Common myeloid progenitor, CD34-positive (primary cell): ENCODE measurements around the gene PIGV.

Source experiments
- CTCF ChIA-PET: fragments of 350-600 bp; sonication (Branson Sonifier 250); formaldehyde crosslinking; loops from one replicate; lab custom pipeline; 2021; ENCODE audit warnings: antibody characterized with exemption; lab: Charles Lee
- POLR2A ChIA-PET: fragments of 350-600 bp; sonication (Branson Sonifier 250); formaldehyde crosslinking; loops from one replicate; lab custom pipeline; 2021; ENCODE audit warnings: antibody characterized with exemption; lab: Charles Lee
- DNase-seq, 3 donors: peaks; one replicate each; pipeline versions ENCODE4 v3.0.0 to v3.0.0-alpha.2; 2013
- H3K27ac ChIP-seq, 2 experiments: 1 replicate in 1 of 2; 2 replicates in 1 of 2; pipeline ENCODE4 v1.7.0; 2013; ENCODE audit warnings: inconsistent platforms in 2 of 2, low read length in 2 of 2, mild to moderate bottlenecking in 2 of 2, low read depth in 1 of 2, moderate library complexity in 1 of 2; ENCODE audit not compliant: severe bottlenecking in 2 of 2, insufficient read depth in 1 of 2, poor library complexity in 1 of 2
- H3K27me3 ChIP-seq, 5 experiments: replicated peaks in 2 of 5; 1 replicate in 3 of 5; 2 replicates in 2 of 5; pipeline versions ENCODE4 v1.6.1 to v1.7.0; 2013; ENCODE audit warnings: low read length in 4 of 5, mild to moderate bottlenecking in 2 of 5, moderate library complexity in 2 of 5, inconsistent platforms in 1 of 5; ENCODE audit not compliant: insufficient read depth in 5 of 5, control insufficient read depth in 4 of 5
- H3K36me3 ChIP-seq, 4 experiments: 1 replicate in 2 of 4; 2 replicates in 2 of 4; pipeline versions ENCODE4 v1.6.1 to v1.7.0; 2013; ENCODE audit warnings: low read length in 3 of 4, control low read depth in 1 of 4, mild to moderate bottlenecking in 1 of 4; ENCODE audit not compliant: control insufficient read depth in 4 of 4, insufficient read depth in 4 of 4
- H3K4me1 ChIP-seq, 4 experiments: 1 replicate in 3 of 4; 2 replicates in 1 of 4; pipeline versions ENCODE4 v1.6.1 to v1.7.1; 2013; ENCODE audit warnings: low read length in 3 of 4, mild to moderate bottlenecking in 3 of 4, control low read depth in 1 of 4, inconsistent platforms in 1 of 4, moderate library complexity in 1 of 4; ENCODE audit not compliant: control insufficient read depth in 4 of 4, insufficient read depth in 4 of 4; ENCODE audit errors: control extremely low read depth in 1 of 4
- H3K4me3 ChIP-seq, 7 experiments: 1 replicate in 4 of 7; 2 replicates in 3 of 7; pipeline versions ENCODE4 v1.5.1 to v1.7.0; 2013; ENCODE audit warnings: mild to moderate bottlenecking in 7 of 7, low read length in 6 of 7, moderate library complexity in 6 of 7, inconsistent platforms in 2 of 7, low read depth in 2 of 7, control low read depth in 1 of 7; ENCODE audit not compliant: insufficient read depth in 4 of 7, control insufficient read depth in 1 of 7; ENCODE audit errors: extremely low read depth in 1 of 7
- H3K9me3 ChIP-seq, 5 experiments: 1 replicate in 4 of 5; 2 replicates in 1 of 5; pipeline versions ENCODE4 v1.6.1 to v1.7.1; 2013; ENCODE audit warnings: low read length in 4 of 5, mild to moderate bottlenecking in 2 of 5, inconsistent platforms in 1 of 5, low read depth in 1 of 5, moderate library complexity in 1 of 5; ENCODE audit not compliant: control insufficient read depth in 4 of 5, insufficient read depth in 2 of 5; ENCODE audit errors: control extremely low read depth in 1 of 5
- WGBS: methylation state at CpG from one replicate; pipeline ENCODE4 v1.1.5; 2013; ENCODE audit not compliant: insufficient coverage; 5-methylcytosine and 5-hydroxymethylcytosine counted together

The PIGV gene

DNA sequence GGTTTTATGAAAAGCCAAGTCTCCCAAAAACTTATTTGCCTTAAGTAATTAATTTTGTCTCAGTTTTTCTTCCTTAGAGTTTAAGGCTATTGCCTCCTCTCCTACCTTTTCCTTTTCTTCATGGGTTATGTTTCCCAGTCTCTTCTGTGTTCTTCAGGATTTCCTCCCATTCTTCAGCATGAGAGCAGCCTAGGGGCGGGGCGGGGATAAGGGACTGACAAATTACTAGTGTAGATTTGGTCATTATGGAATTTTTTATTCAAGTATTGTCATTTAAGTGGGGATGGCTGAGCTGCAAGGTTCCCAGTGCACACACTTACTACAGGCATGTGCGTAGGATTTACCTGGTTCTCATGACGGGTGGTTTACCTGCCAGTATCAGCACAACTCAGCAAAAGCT is 35.2 kb upstream of the PIGV start:
- peaks cover 0 to 14% (median 6%) of the 10 kb centered on the region in 4 experiments for H3K4me1 ChIP-seq
- no peaks in the 10 kb centered on the region for H3K9me3 ChIP-seq
- 93% methylated on average over 2 of the region's 4 CpGs for WGBS
- H3K36me3 ChIP-seq = peaks cover 24 to 72% (median 60%) of the 10 kb centered on the region in 4 experiments
- H3K27me3 ChIP-seq = no peaks in the 10 kb centered on the region
- CTCF ChIA-PET = interaction anchor here (0.8 kb wide), 1 partner anchor 8 kb away, joined by 3 read pairs; no protein-coding TSS in a partner anchor
- POLR2A ChIA-PET = no interaction called here
- H3K27ac ChIP-seq = no peak overlapping the region
- no peak for DNase-seq
- no peak overlapping the region for H3K4me3 ChIP-seq

- peaks cover 0 to 12% (median 6%) of the 10 kb centered on the region in 4 experiments for H3K4me1 ChIP-seq
- ChIA-PET POLR2A (interaction anchor here (0.5 kb wide), 1 partner anchor 18 kb away, joined by 3 read pairs; no protein-coding TSS in a partner anchor), CTCF (interaction anchor here (1.0 to 1.6 kb wide), 4 partner anchors 9 to 35 kb away, joined by 3 to 5 read pairs (median 4); no protein-coding TSS in a partner anchor)
- peaks cover 28 to 73% (median 64%) of the 10 kb centered on the region in 4 experiments for H3K36me3 ChIP-seq
- 100% methylated on average over 3 of the region's 5 CpGs for WGBS
- no peaks in the 10 kb centered on the region for H3K9me3 ChIP-seq
- H3K27me3 ChIP-seq = no peaks in the 10 kb centered on the region
- no peak for DNase-seq
- no peak overlapping the region for H3K4me3 ChIP-seq
- no peak overlapping the region for H3K27ac ChIP-seq
Measured at GRCh38 chr1:26754086-26754874, 33.5 kb upstream of the PIGV start.

DNA sequence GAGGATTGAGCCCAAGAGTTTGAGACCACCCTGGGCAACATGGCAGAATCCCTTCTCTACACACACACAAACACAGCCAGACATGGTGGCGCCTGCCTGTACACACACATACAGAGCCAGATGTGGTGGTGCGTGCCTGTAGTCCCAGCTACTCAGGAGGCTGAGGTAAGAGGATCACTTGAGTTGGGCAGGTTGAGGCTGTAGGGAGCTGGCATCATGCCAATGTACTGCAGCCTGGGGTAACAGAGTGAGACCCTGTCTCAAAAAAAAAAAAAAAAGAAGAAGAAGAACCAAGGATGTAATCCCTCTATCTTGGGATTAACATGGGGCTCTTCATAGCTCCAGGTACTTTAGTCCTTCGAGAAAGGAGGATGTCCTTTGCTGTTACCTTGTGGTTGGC is 29.4 kb upstream of the PIGV start:
- POLR2A ChIA-PET = no interaction called here
- 100% methylated on average over 2 of the region's 3 CpGs for WGBS
- CTCF ChIA-PET = interaction anchor here (0.7 to 2.5 kb wide), 10 partner anchors 10 to 154 kb away, joined by 3 to 8 read pairs (median 3); partner anchors contain the start of gene PIGV

GRCh38 chr1:26759531-26759930 is 28.2 kb upstream of the PIGV start:
- Histone ChIP-seq H3K9me3 (no peaks in the 10 kb centered on the region), H3K36me3 (peaks cover 29 to 73% (median 58%) of the 10 kb centered on the region in 4 experiments), H3K27ac (peak overlapping the region in 1 of 2 experiments; percentile 45), H3K4me1 (no peaks in the 10 kb centered on the region), H3K27me3 (no peaks in the 10 kb centered on the region), H3K4me3 (no peak overlapping the region)
- POLR2A ChIA-PET = no interaction called here
- CTCF ChIA-PET = interaction anchor here (1.0 to 1.5 kb wide), 5 partner anchors 11 to 158 kb away, joined by 3 to 5 read pairs (median 4); no protein-coding TSS in a partner anchor
- no peak for DNase-seq

More for the DNA sequence above, 29.4 kb upstream of the PIGV start:
- H3K27ac ChIP-seq = peak overlapping the region in 1 of 2 experiments; percentile 22
- peaks cover 26 to 72% (median 60%) of the 10 kb centered on the region in 4 experiments for H3K36me3 ChIP-seq
- H3K4me1 ChIP-seq = no peaks in the 10 kb centered on the region
- H3K4me3 ChIP-seq = no peak overlapping the region
- no peaks in the 10 kb centered on the region for H3K27me3 ChIP-seq
- no peaks in the 10 kb centered on the region for H3K9me3 ChIP-seq
- no peak for DNase-seq

DNA sequence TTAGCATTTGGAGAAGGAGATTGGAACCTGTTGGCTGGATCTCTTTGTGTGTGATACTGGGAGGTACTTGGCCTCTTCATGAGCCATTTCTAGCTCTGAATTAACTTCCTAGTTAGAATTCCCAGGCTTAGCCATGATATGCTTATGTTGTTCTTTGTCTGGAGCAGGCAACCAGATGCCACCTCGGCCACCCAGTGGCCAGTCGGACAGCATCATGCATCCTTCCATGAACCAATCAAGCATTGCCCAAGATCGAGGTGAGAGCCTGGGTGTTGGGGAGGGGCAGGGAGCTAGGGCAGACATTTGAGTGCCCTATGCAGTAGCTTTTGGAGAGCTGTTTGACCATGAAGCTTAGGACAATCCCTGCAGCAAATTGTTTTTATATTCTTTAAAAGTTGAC is 26.5 kb upstream of the PIGV start:
- peaks cover 29 to 70% (median 58%) of the 10 kb centered on the region in 4 experiments for H3K36me3 ChIP-seq
- no peak overlapping the region for H3K27ac ChIP-seq
- ChIA-PET CTCF (interaction anchor here (0.6 to 1.9 kb wide), 3 partner anchors 10 to 28 kb away, joined by 4 to 5 read pairs (median 4); no protein-coding TSS in a partner anchor), POLR2A (no interaction called here)
- H3K4me1 ChIP-seq = no peaks in the 10 kb centered on the region
- no peaks in the 10 kb centered on the region for H3K9me3 ChIP-seq
- no peaks in the 10 kb centered on the region for H3K27me3 ChIP-seq
- peak in 2 of 3 donors; percentile 36 to 40 for DNase-seq
- 100% methylated on average over 1 of the region's 3 CpGs for WGBS
- H3K4me3 ChIP-seq = no peak overlapping the region

DNA sequence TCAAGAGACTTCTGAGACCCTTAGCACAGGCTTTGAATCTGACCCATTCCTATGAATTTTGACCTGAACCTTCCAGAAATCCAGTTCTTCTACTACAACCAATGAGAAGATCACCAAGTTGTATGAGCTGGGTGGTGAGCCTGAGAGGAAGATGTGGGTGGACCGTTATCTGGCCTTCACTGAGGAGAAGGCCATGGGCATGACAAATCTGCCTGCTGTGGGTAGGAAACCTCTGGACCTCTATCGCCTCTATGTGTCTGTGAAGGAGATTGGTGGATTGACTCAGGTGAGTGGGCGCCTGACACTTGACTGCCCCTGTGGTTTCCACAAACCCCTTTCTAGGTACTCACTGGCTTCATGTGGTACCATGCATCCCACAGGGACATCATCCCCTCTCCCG is 20.0 kb upstream of the PIGV start:
- Histone ChIP-seq H3K4me3 (no peak overlapping the region), H3K4me1 (peaks cover 0 to 25% (median 13%) of the 10 kb centered on the region in 4 experiments), H3K27me3 (no peaks in the 10 kb centered on the region), H3K27ac (peak overlapping the region in 1 of 2 experiments; percentile 37), H3K9me3 (no peaks in the 10 kb centered on the region), H3K36me3 (peaks cover 49 to 88% (median 75%) of the 10 kb centered on the region in 4 experiments)
- CTCF ChIA-PET = interaction anchor here (0.6 to 4.4 kb wide), 5 partner anchors 10 to 337 kb away, joined by 3 to 18 read pairs (median 4); no protein-coding TSS in a partner anchor
- POLR2A ChIA-PET = no interaction called here
- 89% methylated on average over 2 of the region's 4 CpGs for WGBS
- no peak for DNase-seq
